Fibroblast of mammary gland (primary cell): ENCODE data around the gene TMEM164.

Experiments
- DNase-seq: peaks from one replicate; pipeline ENCODE4 v3.0.0-alpha.2; 2010; ENCODE audit warnings: low read depth
- H3K4me3 ChIP-seq: 2 replicates; pipeline ENCODE4 v1.5.1; 2011; ENCODE audit warnings: low read depth, mild to moderate bottlenecking, low read length, moderate library complexity; ENCODE audit not compliant: control insufficient read depth
- CTCF ChIP-seq: conservative IDR thresholded peaks from 2 replicates; pipeline ENCODE4 v1.5.1; 2011; ENCODE audit warnings: low read depth, low read length, inconsistent platforms; ENCODE audit not compliant: control insufficient read depth, insufficient read depth

Gene TMEM164

GRCh38 chrX:110004215-110004614 is 1.3 kb downstream of the TMEM164 start:
- no peak for DNase-seq
- H3K4me3 ChIP-seq: peak overlapping the region; percentile 62
- no peak for TF ChIP-seq CTCF

DNA sequence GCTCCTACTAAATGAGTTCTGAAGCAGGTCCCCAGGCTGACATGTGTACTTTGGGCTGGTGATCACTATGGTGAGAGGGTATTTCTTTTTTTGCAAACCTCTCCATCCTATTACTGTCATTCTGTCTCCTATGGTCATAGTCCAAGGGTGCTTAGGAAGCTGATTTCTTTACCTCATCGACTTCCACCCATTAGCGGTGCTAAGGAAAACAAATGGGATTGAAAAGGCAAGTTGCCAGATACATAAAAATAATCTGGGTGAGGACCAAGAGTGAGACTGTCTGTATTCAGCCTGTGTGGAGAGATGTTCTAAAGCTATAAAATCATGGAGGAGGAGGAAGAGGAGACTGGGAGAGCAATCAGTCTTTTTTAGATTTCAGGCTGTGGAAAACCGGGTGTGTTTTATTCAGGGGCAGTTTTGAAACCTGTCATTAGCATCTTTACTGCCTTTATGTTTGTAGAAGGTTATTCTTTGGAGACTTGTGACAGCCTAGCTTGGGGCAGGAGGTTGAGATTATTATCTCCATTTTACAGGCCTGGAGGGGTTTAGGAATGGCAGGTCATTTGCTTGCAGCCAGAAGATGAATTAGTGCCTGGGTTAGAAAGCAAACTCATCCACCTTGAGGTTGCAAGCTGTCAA is 1.9 kb downstream of the TMEM164 start:
- peak; percentile 13 for DNase-seq
- no peak overlapping the region for H3K4me3 ChIP-seq
- TF ChIP-seq CTCF: no peak

DNA sequence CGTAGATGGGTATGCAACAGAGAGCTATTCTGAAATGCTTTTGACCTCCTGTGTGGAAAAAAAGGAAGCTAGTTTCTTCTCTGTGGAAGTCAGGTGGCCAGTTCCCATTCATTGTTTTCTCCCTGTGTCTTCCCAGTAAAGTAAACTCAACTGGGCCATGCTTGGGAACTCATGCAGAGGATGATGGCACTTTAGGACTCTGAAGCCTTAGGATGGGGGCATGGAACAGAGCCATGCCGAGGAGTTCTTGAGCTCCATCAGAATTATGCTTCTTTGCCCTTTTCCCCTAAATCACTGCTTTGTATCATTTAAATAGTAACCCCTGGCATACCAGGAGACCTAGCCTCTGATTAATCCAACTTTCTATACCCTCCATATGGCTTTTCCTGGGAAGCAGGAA is 3.2 kb downstream of the TMEM164 start:
- DNase-seq: no peak
- H3K4me3 ChIP-seq: no peak overlapping the region
- TF ChIP-seq CTCF: no peak

GRCh38 chrX:110006821-110007375 is 4.0 kb downstream of the TMEM164 start:
- TF ChIP-seq CTCF: no peak
- H3K4me3 ChIP-seq: no peak overlapping the region
- peak; percentile 22 for DNase-seq

- no peak for TF ChIP-seq CTCF
- no peak for DNase-seq
These were observed 5.2 kb downstream of the TMEM164 start for GRCh38 chrX:110008011-110008635.

DNA sequence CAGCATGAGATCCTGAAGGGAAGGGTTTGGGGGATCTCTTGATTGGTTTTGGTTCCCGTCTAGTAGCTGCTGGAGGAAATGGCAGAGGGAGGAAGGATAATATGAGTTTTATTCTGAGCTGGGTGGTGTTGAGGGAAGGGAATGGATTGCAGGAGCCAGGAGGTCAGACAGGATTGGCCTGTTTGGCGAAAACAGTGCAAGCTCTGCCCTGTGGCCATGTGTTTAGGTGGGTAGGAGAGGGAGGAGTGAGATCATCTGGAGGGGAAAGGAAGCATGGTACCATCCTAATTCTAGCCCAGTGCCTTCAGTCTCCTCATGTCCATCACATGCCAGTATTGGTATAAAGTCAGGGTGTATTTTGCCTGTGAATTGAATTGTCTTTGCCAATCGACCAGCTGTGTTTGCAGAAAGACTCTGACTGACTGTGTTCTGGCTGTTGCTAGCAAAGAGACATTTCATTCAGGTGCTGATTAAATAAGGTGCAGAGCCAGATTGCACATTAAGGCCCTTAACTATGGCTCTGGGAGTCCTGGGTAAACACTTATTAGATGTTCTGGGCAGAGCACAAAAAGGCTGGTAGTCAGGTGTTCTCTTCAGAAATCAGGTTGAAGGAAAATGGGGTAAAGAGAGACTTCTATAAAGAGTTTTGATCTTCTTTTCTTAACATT is 10.0 kb downstream of the TMEM164 start:
- TF ChIP-seq CTCF: no peak
- DNase-seq: no peak
- no peak overlapping the region for H3K4me3 ChIP-seq

More at GRCh38 chrX:110008011-110008635, 5.2 kb downstream of the TMEM164 start:
- H3K4me3 ChIP-seq: no peak overlapping the region
